ENCODE results near the gene CDCA3. TPM values are rescaled to one million over a fixed set of nuclear protein-coding genes. Genes with fewer than 3 reads are reported as not detected.
"Not testable (repeated sequence)": the region's sequence is repeated elsewhere in the genome, so short reads cannot be mapped to it uniquely, and the experiment has no call there.

The CDCA3 gene
- total RNA-seq, 1 donor, result 0.10 TPM

DNA sequence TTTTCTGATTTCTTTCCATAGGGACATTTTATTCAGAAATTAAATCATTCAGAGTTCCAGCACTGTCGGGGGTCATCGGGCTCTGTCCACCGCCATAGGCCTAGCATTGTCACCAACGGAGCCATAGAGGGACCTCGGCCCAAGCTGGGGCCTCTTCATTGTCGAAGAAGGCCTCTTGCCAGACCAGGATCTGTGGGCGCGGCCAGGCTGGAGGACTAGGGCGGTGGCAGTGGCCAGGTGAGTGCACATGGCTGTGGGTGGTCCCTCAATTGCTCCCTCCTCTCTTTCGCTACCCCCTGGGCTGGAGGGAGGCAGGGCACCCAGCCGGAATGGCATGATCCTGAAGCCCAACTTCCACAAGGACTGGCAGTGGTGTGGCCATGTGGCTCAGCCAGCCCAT, 32.6 kb upstream of the CDCA3 start:
- H3K27me3 ChIP-seq (ENCODE audit: insufficient read depth, low read length), result no peaks in the 10 kb centered on the region
- peaks cover 20% of the 10 kb centered on the region for H3K4me1 ChIP-seq (ENCODE audit: insufficient read depth, low read length)
- H3K9me3 ChIP-seq (ENCODE audit: low read depth, low read length), result no peaks in the 10 kb centered on the region
- no peak overlapping the region for H3K4me3 ChIP-seq (ENCODE audit: low read length)

DNA sequence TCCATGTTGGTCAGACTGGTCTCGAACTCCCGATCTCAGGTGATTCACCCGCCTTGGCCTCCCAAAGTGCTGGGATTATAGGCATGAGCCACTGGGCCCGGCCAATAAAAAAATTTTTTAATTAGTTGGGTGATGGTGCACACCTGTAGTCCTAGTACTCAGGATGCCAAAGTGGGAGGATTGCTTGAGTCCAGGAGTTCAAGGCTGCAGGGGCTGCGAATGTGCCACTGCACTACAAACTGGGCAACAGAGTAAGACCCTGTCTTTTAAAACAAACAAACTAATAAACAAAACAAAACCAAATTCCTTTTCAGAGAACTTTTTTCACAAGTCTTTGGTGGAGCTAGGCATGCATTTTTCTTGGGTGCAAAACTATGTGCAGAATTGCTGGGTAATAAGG, 32.2 kb upstream of the CDCA3 start:
- Histone ChIP-seq H3K27me3 (ENCODE audit: insufficient read depth, low read length) (no peaks in the 10 kb centered on the region), H3K4me1 (ENCODE audit: insufficient read depth, low read length) (peaks cover 19% of the 10 kb centered on the region), H3K9me3 (ENCODE audit: low read depth, low read length) (no peaks in the 10 kb centered on the region)

DNA sequence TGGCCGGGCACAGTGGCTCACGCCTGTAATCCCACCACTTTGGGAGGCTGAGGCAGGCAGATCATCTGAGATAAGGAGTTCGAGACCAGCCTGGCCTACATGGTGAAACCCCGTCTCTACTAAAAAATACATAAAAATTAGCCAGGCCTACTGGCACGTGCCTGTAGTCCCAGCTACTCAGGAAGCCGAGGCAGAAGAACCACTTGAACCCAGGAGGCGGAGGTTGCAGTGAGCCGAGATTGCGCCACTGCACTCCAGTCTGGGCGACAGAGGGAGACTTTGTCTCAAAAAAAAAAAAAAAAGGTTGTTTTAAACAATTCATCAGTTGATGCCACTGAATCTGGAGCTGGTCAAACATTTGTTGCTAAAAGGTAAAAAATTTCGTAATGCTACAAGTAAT, 28.7 kb upstream of the CDCA3 start:
- H3K4me3 ChIP-seq (ENCODE audit: low read length); H3K27me3 ChIP-seq (ENCODE audit: insufficient read depth, low read length): not testable (repeated sequence)
- peaks cover 14% of the 10 kb centered on the region for H3K4me1 ChIP-seq (ENCODE audit: insufficient read depth, low read length)

More for the DNA sequence above, 32.2 kb upstream of the CDCA3 start:
- no peak overlapping the region for H3K4me3 ChIP-seq (ENCODE audit: low read length)

DNA sequence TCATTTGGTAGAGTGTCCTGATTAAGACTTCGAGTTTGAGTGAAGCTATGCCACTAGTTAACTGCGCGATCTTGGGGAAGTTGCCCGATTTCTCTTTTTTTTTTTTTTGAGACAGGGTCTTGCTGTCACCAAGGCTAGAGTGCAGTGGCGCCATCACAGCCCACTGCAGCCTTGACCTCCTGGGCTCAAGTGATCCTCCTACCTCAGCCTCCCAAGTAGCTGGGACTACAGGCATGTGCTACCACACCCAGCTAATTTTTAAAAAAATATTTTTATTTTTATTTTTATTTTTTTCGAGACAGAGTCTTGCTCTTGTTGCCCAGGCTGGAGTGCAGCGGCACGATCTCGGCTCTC, 22.9 kb upstream of the CDCA3 start:
- peaks cover 50% of the 10 kb centered on the region for H3K4me1 ChIP-seq (ENCODE audit: insufficient read depth, low read length)
- not testable (repeated sequence) for H3K9me3 ChIP-seq (ENCODE audit: low read depth, low read length); H3K27me3 ChIP-seq (ENCODE audit: insufficient read depth, low read length)
- peak overlapping the region; percentile 81 for H3K4me3 ChIP-seq (ENCODE audit: low read length)

More for the DNA sequence above, 28.7 kb upstream of the CDCA3 start:
- not testable (repeated sequence) for H3K9me3 ChIP-seq (ENCODE audit: low read depth, low read length)

DNA sequence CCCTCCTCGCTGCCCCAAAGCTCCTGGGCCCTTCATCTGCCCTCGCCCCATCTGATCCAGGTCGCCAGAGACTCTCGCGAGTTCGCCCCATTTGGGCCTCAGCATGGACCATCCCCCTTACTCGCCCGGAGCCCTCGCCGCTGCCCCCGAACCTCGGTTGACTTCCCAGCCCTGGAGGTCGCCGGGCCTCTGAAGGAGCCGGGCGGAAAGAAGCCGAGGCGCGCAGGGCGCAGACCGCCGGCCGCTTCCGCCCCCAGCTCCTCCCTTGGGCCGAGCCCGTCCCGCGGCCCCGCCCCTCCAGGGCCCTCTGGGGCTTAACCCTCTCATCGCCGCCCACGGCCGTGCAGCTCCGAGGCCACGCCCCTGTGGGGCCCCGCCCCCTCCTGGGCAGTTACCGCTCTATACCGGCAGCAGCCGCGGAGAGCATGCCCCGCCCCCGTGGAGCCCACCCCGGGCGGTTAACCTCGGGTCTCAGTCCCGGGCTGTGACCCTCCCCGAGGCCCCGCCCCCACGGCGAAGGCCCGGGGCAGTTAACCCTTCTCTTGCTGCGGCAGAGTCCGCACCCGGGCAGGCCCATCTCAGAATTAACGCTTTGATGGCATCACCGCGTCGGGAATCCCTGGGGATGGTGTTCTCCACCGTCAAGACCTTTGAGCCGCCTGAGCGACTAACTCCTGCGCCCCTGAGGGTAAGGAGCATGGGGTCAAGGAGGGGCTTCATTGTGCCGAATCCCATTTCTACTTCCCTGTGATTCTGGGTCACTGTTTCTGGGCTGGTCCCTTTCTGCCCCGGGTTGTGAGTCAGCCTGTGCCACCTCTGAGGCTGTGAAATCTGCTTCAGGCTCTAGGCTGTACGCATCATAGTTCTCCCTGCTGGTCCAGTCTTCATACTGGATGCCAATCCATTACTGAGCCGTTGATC, 22.3 kb upstream of the CDCA3 start, which contains the start of gene SPSB2:
SPSB2 (minus strand) TSS at position 210 of the 921 bp plus-strand sequence. CDS start 402 bp downstream, outside the sequence.
- Histone ChIP-seq H3K9me3 (ENCODE audit: low read depth, low read length) (no peaks in the 10 kb centered on the region), H3K4me3 (ENCODE audit: low read length) (peak within 1 kb of the TSS; percentile 81), H3K27me3 (ENCODE audit: insufficient read depth, low read length) (no peaks in the 10 kb centered on the region), H3K4me1 (ENCODE audit: insufficient read depth, low read length) (peaks cover 56% of the 10 kb centered on the region)

DNA sequence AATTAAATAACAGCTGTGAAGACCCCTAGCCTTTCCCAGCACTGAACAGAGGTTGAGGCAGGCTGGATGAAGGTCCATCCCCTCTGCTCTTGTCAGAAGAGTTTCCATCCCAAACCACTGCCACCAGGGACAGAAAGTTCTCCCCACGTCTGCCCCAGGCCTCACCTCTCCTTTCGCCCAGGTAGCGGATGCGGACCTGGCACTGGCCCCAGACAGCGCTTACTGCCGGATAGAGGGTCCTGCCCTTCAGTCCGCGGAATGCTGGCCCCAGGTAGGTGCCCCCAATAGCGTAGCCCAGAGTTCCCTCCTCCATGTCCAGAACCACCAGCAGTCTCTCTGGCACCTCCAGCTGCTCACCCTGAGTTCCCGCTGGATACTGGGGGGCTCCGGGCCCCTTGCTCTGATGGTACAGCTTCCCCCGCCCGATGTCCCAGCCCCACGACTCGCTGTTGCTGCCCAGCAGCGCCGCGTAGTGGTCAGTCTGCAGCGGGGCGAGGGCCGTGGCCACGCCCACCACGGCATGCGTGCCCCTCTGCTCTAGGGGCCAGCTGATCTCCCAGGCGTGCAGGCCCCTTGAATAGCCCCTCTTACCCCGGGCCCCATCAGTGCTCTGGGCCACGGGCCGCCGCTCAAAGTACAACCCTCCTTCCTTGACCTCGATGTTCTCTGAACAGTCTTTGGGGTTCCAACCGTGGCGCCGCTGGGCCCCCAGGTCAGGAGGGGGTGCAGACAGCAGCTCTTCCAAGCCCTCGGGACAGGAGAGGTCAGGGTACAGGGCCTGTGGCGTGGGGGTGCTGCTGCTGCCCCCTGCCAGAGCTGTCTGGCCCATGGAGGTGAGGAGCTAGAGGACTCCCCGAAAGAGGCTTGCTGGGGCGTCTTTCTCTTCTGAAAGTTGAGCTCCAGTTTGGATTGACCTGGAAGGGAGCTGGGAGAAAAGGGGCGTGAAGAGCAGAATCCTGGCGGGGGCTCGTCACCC, 21.3 kb upstream of the CDCA3 start:
- Histone ChIP-seq H3K4me3 (ENCODE audit: low read length) (peak overlapping the region; percentile 81), H3K27me3 (ENCODE audit: insufficient read depth, low read length) (no peaks in the 10 kb centered on the region), H3K9me3 (ENCODE audit: low read depth, low read length) (no peaks in the 10 kb centered on the region), H3K4me1 (ENCODE audit: insufficient read depth, low read length) (peaks cover 60% of the 10 kb centered on the region)

DNA sequence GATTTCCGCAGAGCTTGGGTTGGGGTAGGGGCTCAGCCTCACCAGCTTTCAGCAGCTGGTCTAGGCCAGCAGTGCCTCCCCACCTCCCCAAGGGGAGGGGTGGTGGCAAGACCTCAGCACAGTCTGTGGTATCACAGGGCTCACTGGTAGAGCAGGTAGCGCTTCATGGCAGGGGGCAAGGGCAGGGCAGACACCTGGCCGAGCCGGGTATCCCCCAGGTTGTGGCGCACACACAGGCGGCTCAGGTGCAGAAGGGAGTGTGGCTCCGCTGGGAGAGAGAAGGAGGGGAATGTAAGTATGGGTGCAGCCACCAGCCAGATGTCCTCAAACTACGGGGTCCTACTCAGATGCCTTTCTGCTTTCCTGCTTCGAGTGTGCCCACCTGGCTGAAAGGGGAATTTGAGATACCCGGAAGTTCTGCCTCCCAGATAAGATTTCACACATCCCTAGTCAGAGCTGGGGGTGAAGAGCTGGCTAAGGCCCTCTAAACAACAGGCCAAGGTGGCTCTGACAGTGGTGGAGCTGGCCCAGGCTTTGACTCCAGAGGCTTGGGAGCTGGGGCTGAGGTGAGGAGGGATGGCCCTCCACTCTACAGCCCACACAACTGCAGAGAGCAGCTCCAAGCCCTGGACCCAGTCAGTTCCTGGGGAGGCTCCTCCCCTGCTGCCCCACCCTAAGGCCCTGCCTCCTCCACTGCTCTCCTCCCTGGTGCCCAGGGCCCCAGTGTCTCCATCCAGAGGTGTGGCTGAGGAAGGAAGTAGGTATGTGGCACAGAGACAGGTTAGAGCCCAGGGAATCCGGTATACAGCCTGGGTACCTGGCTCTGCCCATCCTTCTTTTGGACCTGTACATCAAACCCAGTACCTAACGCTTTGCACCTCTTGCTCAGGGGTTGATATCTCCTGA, 20.2 kb upstream of the CDCA3 start:
- peaks cover 68% of the 10 kb centered on the region for H3K4me1 ChIP-seq (ENCODE audit: insufficient read depth, low read length)
- H3K9me3 ChIP-seq (ENCODE audit: low read depth, low read length), result no peaks in the 10 kb centered on the region
- peak overlapping the region; percentile 81 for H3K4me3 ChIP-seq (ENCODE audit: low read length)
- H3K27me3 ChIP-seq (ENCODE audit: insufficient read depth, low read length), result no peaks in the 10 kb centered on the region

DNA sequence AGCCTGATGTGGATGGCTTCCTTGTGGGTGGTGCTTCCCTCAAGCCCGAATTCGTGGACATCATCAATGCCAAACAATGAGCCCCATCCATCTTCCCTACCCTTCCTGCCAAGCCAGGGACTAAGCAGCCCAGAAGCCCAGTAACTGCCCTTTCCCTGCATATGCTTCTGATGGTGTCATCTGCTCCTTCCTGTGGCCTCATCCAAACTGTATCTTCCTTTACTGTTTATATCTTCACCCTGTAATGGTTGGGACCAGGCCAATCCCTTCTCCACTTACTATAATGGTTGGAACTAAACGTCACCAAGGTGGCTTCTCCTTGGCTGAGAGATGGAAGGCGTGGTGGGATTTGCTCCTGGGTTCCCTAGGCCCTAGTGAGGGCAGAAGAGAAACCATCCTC, 19.2 kb upstream of the CDCA3 start:
- not testable (repeated sequence) for H3K9me3 ChIP-seq (ENCODE audit: low read depth, low read length); H3K4me3 ChIP-seq (ENCODE audit: low read length); H3K27me3 ChIP-seq (ENCODE audit: insufficient read depth, low read length)
- H3K4me1 ChIP-seq (ENCODE audit: insufficient read depth, low read length), result peaks cover 66% of the 10 kb centered on the region

DNA sequence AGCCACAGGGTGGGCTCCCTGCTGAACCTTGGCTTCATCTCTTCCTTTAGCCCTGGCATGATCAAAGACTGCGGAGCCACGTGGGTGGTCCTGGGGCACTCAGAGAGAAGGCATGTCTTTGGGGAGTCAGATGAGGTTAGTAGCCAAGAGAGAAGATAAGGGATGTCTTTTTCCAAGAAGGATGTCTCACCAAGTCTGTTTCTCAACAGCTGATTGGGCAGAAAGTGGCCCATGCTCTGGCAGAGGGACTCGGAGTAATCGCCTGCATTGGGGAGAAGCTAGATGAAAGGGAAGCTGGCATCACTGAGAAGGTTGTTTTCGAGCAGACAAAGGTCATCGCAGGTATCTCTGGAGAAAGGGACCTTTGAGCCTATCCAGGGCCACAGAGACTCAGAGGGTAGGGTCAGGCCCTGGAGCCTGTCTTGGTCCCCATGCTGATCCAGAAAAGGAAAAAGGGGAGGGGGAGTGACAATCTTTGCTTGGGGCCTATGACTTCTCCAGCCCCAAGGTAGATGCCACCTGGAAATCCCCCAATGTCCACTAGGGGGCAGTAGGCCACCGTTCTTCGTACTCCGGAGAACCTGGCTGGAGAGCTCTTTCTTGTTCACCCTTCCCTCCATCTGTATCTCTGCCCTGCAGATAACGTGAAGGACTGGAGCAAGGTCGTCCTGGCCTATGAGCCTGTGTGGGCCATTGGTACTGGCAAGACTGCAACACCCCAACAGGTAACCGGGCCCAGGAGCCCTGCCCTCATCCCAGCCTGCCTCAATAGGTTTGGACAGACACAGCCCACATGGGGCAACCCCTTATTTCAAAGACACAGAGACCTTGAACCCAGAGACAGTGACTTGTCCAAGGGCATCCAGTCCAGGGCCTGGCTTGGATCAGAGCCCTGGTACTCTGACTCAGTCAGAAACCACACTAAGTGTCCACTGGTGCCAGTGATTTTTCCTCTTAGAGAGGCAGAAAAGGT, 18.2 kb upstream of the CDCA3 start:
- no peaks in the 10 kb centered on the region for H3K9me3 ChIP-seq (ENCODE audit: low read depth, low read length)
- H3K27me3 ChIP-seq (ENCODE audit: insufficient read depth, low read length), result no peaks in the 10 kb centered on the region
- no peak overlapping the region for H3K4me3 ChIP-seq (ENCODE audit: low read length)
- H3K4me1 ChIP-seq (ENCODE audit: insufficient read depth, low read length), result peaks cover 57% of the 10 kb centered on the region

DNA sequence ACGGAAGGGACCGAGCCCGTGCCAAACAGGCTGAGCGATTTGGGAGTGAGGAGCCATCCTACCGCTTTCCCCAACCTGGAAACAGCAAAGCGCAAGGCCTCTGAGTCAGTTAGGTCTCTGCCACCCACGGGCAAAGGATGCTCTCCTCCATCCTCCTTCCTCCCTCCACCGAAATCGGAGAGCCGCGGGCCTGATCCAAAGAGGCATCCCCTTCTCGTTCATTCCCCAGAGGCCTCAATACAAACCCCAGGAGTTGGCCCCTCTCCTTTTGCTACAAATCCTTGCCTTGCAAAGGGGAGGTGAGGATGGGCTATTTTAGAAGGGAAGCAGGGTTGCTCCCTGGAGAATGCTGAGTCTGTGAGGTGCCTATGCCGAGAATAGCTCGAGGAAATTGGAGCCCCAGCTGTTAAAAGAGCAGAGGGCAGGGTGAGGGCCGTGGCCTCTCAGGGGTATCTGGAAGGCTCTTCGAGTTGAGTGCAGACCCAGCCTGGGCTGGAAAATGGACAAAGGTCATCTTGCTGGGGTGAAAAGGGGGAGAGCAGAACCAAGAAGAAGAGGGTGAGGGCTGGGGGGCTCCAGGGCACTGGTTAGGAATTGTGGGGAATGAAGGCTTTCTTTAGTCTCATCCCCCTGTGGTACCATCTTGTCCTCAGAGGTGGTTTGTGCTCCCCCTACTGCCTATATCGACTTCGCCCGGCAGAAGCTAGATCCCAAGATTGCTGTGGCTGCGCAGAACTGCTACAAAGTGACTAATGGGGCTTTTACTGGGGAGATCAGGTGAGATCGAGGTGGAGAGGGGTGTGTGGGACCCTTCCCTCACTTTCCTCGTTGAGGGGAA, 17.3 kb upstream of the CDCA3 start:
- H3K4me3 ChIP-seq (ENCODE audit: low read length), result peak overlapping the region; percentile 78
- peaks cover 48% of the 10 kb centered on the region for H3K4me1 ChIP-seq (ENCODE audit: insufficient read depth, low read length)
- no peaks in the 10 kb centered on the region for H3K27me3 ChIP-seq (ENCODE audit: insufficient read depth, low read length)
- H3K9me3 ChIP-seq (ENCODE audit: low read depth, low read length), result no peaks in the 10 kb centered on the region

DNA sequence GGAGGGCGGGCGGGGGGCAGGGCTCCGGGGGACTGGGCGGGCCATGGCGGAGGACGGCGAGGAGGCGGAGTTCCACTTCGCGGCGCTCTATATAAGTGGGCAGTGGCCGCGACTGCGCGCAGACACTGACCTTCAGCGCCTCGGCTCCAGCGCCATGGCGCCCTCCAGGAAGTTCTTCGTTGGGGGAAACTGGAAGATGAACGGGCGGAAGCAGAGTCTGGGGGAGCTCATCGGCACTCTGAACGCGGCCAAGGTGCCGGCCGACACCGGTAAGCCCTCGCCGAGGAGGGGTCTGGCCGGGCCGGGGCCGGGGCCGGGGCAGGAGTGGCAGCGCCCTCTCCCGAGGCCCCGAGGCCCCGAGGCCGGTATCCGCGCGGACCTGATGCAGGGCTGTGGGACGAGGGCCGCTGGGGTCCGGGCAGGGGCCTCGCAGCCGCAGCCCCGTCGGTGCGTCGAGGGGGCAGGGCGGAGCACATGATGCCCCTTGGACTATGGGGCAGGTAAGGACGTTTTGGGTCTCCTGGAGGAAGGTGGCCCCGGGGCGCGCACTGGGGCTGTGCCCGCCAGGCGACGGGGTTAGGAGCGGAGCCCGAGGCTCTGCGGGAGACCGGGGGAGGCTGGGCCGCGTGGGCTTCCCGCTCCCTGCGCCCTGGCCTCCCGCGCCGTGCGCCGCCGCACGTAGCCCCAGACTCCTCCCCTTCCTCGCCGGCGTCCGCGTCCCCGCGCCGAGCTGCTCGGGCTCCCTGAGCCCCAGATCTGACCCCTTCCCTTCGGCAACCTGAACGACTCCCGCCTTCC, 16.5 kb upstream of the CDCA3 start, which contains the start of gene TPI1:
TPI1 (plus strand) TSS at position 119 of the 798 bp plus-strand sequence; CDS start at position 155, 36 bp downstream.
- Histone ChIP-seq H3K27me3 (ENCODE audit: insufficient read depth, low read length) (no peaks in the 10 kb centered on the region), H3K4me1 (ENCODE audit: insufficient read depth, low read length) (peaks cover 48% of the 10 kb centered on the region), H3K9me3 (ENCODE audit: low read depth, low read length) (no peaks in the 10 kb centered on the region), H3K4me3 (ENCODE audit: low read length) (peak within 1 kb of the TSS; percentile 78)

DNA sequence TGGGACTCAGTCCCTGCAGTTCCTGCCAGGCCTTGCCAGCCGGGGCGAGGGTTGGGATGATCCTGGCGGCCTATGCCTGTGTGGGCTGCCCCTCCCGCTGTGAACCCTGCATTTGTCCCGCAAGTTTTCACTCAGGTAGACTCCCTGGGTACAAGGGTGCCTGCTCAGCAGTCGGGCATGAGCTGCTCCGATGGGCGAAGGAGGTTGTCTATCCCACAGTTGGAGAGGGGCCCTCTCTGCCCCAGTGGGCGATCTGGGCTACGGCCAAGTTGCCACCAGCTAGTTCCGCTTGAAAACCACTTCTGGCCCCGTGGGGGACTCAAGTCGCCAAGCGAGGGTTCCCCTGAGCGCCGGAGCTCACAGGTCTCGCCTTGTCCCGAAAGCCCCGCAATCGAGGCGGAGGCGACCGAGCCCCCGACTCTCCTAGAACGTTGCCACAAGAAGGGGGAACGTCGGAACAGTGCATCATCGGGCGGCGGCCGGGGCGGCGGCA, 15.9 kb upstream of the CDCA3 start:
- Histone ChIP-seq H3K27me3 (ENCODE audit: insufficient read depth, low read length) (no peaks in the 10 kb centered on the region), H3K9me3 (ENCODE audit: low read depth, low read length) (no peaks in the 10 kb centered on the region), H3K4me1 (ENCODE audit: insufficient read depth, low read length) (peaks cover 43% of the 10 kb centered on the region), H3K4me3 (ENCODE audit: low read length) (peak overlapping the region; percentile 78)
